ENCODE measurements around the gene NRCAM.

Gene NRCAM

DNA sequence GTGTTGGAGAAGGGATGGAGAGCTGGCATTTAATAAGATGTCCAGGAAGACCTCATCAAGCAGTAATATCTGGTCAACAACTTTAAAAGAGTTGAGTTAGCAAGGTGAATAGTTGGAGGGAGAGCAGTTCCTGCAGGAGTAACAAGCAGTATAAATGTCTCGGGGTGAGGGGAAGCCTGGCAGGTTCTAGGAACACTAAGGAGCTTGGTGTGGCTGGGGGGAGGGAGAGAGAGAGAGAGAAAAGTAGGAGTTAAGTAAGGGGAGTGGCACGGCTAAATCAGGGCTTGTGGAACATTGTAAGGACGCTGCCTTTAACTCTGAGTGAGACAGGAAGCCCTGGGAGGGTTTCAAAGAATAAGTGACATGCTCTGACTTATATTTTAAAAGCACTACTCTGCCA is 304.0 kb downstream of the NRCAM start:
- no peaks in the 10 kb centered on the region for H3K9me2 ChIP-seq (replicated peaks; ENCODE audit: insufficient read depth, low read length)
- no peaks in the 10 kb centered on the region for H3K9me3 ChIP-seq (ENCODE audit: insufficient read depth, low read length)
- H3K9ac ChIP-seq (ENCODE audit: low read length), result no peak overlapping the region
- H3K27me3 ChIP-seq (ENCODE audit: low read length), result no peaks in the 10 kb centered on the region; the same call in 1 of the 2 replicates
- H3K4me2 ChIP-seq (ENCODE audit: low read depth, low read length, poor library complexity, severe bottlenecking), result no peak overlapping the region
- no peaks in the 10 kb centered on the region for H4K20me1 ChIP-seq (ENCODE audit: low read depth, low read length)
- no peak for TF ChIP-seq EZH2phosphoT487 (conservative IDR thresholded peaks at IDR 0.05; ENCODE audit: low read length)
- TF ChIP-seq, protein P1, sequence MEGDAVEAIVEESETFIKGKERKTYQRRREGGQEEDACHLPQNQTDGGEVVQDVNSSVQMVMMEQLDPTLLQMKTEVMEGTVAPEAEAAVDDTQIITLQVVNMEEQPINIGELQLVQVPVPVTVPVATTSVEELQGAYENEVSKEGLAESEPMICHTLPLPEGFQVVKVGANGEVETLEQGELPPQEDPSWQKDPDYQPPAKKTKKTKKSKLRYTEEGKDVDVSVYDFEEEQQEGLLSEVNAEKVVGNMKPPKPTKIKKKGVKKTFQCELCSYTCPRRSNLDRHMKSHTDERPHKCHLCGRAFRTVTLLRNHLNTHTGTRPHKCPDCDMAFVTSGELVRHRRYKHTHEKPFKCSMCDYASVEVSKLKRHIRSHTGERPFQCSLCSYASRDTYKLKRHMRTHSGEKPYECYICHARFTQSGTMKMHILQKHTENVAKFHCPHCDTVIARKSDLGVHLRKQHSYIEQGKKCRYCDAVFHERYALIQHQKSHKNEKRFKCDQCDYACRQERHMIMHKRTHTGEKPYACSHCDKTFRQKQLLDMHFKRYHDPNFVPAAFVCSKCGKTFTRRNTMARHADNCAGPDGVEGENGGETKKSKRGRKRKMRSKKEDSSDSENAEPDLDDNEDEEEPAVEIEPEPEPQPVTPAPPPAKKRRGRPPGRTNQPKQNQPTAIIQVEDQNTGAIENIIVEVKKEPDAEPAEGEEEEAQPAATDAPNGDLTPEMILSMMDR (IDR thresholded peaks at IDR 0.05; ENCODE audit: insufficient read depth, low read length, poor library complexity, severe bottlenecking), result no peak
- H3K36me3 ChIP-seq (ENCODE audit: low read length), result no peaks in the 10 kb centered on the region
- no peaks in the 10 kb centered on the region for H3F3A ChIP-seq (ENCODE audit: insufficient read depth)
- H2AFZ ChIP-seq (ENCODE audit: low read depth, low read length, severe bottlenecking), result no peak overlapping the region
- H3K79me2 ChIP-seq (ENCODE audit: insufficient read depth, low read length), result no peaks in the 10 kb centered on the region
- no peak overlapping the region for H3K4me3 ChIP-seq (ENCODE audit: insufficient read depth, low read length, poor library complexity, severe bottlenecking)
- H3K27ac ChIP-seq (ENCODE audit: low read depth, low read length), result no peak overlapping the region

DNA sequence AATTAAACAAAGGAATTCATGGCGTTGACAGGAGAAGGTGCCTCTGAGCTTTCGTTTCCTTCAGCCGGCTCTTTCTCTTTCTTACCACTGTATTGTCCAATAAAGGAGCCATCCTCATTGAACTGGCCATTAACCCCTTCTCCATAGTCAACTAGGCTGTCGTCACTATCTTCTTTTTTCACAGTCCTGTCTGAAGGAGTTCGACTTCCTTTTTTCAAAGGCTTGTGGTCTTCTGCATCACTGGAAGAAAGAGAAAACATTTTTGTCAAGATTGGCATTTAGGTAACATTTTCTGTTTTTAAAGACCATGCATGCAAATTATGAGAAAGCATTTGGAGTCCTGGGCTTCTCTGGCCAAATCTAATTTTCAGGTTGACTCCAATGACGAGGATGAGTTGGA is 306.3 kb downstream of the NRCAM start:
- Histone ChIP-seq H3K36me3 (ENCODE audit: low read length) (no peaks in the 10 kb centered on the region), H4K20me1 (ENCODE audit: low read depth, low read length) (no peaks in the 10 kb centered on the region), H3K9ac (ENCODE audit: low read length) (no peak overlapping the region), H3K27me3 (ENCODE audit: low read length) (no peaks in the 10 kb centered on the region), H2AFZ (ENCODE audit: low read depth, low read length, severe bottlenecking) (no peak overlapping the region), H3K79me2 (ENCODE audit: insufficient read depth, low read length) (no peaks in the 10 kb centered on the region), H3K27ac (ENCODE audit: low read depth, low read length) (no peak overlapping the region), H3K4me3 (ENCODE audit: insufficient read depth, low read length, poor library complexity, severe bottlenecking) (no peak overlapping the region), H3K4me2 (ENCODE audit: low read depth, low read length, poor library complexity, severe bottlenecking) (no peak overlapping the region), H3K9me2 (replicated peaks; ENCODE audit: insufficient read depth, low read length) (no peaks in the 10 kb centered on the region), H3F3A (ENCODE audit: insufficient read depth) (no peaks in the 10 kb centered on the region), H3K9me3 (ENCODE audit: insufficient read depth, low read length) (no peaks in the 10 kb centered on the region)
- TF ChIP-seq, protein P1 (IDR thresholded peaks at IDR 0.05; ENCODE audit: insufficient read depth, low read length, poor library complexity, severe bottlenecking), result no peak
- TF ChIP-seq EZH2phosphoT487 (conservative IDR thresholded peaks at IDR 0.05; ENCODE audit: low read length), result no peak

DNA sequence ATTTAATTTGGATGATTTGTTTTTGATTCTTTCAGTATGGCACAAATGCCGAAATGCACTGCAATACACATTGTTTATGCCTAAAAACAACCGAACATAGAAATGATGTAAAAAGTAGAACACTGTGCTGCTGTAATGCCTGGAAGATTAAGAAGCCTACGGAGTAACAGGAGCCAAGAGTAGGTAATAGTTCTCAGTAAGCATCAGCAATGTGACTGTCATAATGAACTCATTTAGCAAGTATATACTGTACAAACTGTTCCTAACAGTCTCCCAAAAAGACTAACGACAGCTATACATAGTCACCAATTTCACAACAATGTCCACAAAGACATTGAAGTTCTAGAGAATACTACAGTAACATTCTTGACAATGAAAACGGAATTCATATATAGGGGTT is 307.1 kb downstream of the NRCAM start:
- Histone ChIP-seq H3K9me3 (ENCODE audit: insufficient read depth, low read length) (no peaks in the 10 kb centered on the region), H3K4me3 (ENCODE audit: insufficient read depth, low read length, poor library complexity, severe bottlenecking) (no peak overlapping the region), H2AFZ (ENCODE audit: low read depth, low read length, severe bottlenecking) (no peak overlapping the region), H3K27ac (ENCODE audit: low read depth, low read length) (no peak overlapping the region), H3K79me2 (ENCODE audit: insufficient read depth, low read length) (no peaks in the 10 kb centered on the region), H3K27me3 (ENCODE audit: low read length) (no peaks in the 10 kb centered on the region), H4K20me1 (ENCODE audit: low read depth, low read length) (no peaks in the 10 kb centered on the region), H3K9ac (ENCODE audit: low read length) (no peak overlapping the region), H3K4me2 (ENCODE audit: low read depth, low read length, poor library complexity, severe bottlenecking) (no peak overlapping the region), H3F3A (ENCODE audit: insufficient read depth) (no peaks in the 10 kb centered on the region), H3K9me2 (replicated peaks; ENCODE audit: insufficient read depth, low read length) (no peaks in the 10 kb centered on the region), H3K36me3 (ENCODE audit: low read length) (no peaks in the 10 kb centered on the region)
- TF ChIP-seq, protein P1 (IDR thresholded peaks at IDR 0.05; ENCODE audit: insufficient read depth, low read length, poor library complexity, severe bottlenecking), result no peak
- no peak for TF ChIP-seq EZH2phosphoT487 (conservative IDR thresholded peaks at IDR 0.05; ENCODE audit: low read length)

All from SU-DHL-6 (cell line).